ENCODE data around the gene CSKMT.
A peak's percentile ranks its signal among the peaks of the same experiment; 100 is the strongest.

The CSKMT gene

DNA sequence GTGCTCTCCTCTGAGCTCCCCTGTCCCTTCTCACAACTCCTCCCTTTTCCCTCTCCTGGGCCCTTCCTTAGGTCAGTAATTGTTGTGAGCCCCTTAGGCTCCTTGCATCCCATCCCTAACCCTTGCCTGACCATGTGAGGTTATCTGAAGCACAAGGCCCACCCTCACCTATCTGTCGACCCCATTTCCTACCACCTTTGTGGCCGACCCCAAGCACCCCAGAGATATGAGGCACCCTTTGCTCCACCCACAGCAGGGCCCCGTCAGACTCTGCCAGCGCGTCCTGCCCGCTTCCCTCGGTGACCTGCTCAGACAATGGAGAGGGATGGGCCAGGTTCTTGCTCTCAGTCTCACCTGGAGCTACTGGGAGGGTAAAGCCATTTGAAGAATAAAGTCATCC is 43.7 kb downstream of the CSKMT start:
- H3K9me3 Mint-ChIP-seq, result no peaks in the 10 kb centered on the region
- peak overlapping the region; percentile 91 for H3K27ac Mint-ChIP-seq
- H3K36me3 Mint-ChIP-seq (ENCODE audit: low read depth), result peaks cover 74% of the 10 kb centered on the region
- no peaks in the 10 kb centered on the region for H3K27me3 Mint-ChIP-seq
- intact Hi-C loops (cut with micrococcal nuclease), result loop anchor here (1.0 to 5.0 kb wide), 2 partner anchors 19 to 116 kb away; partner anchors contain the start of genes HNRNPUL2 and TUT1
- peaks cover 60% of the 10 kb centered on the region for H3K4me1 Mint-ChIP-seq (ENCODE audit: low read depth)
- peak overlapping the region; percentile 91 for H3K4me3 Mint-ChIP-seq

- Mint-ChIP-seq H3K4me1 (ENCODE audit: low read depth) (peaks cover 60% of the 10 kb centered on the region), H3K27ac (peak overlapping the region; percentile 91), H3K4me3 (peak overlapping the region; percentile 91), H3K9me3 (no peaks in the 10 kb centered on the region), H3K27me3 (no peaks in the 10 kb centered on the region), H3K36me3 (ENCODE audit: low read depth) (peaks cover 81% of the 10 kb centered on the region)
- intact Hi-C loops (cut with micrococcal nuclease), result loop anchor here (1.0 to 5.0 kb wide), 2 partner anchors 18 to 117 kb away; partner anchors contain the start of genes HNRNPUL2 and TUT1
These were observed 44.3 kb downstream of the CSKMT start for GRCh38 chr11:62709247-62710000.

GRCh38 chr11:62710001-62710345 is 44.9 kb downstream of the CSKMT start:
- peaks cover 60% of the 10 kb centered on the region for H3K4me1 Mint-ChIP-seq (ENCODE audit: low read depth)
- H3K9me3 Mint-ChIP-seq, result no peaks in the 10 kb centered on the region
- peak overlapping the region; percentile 91 for H3K27ac Mint-ChIP-seq
- peaks cover 86% of the 10 kb centered on the region for H3K36me3 Mint-ChIP-seq (ENCODE audit: low read depth)
- intact Hi-C loops (cut with micrococcal nuclease), result no loop called here
- H3K4me3 Mint-ChIP-seq, result peak overlapping the region; percentile 91
- H3K27me3 Mint-ChIP-seq, result no peaks in the 10 kb centered on the region

DNA sequence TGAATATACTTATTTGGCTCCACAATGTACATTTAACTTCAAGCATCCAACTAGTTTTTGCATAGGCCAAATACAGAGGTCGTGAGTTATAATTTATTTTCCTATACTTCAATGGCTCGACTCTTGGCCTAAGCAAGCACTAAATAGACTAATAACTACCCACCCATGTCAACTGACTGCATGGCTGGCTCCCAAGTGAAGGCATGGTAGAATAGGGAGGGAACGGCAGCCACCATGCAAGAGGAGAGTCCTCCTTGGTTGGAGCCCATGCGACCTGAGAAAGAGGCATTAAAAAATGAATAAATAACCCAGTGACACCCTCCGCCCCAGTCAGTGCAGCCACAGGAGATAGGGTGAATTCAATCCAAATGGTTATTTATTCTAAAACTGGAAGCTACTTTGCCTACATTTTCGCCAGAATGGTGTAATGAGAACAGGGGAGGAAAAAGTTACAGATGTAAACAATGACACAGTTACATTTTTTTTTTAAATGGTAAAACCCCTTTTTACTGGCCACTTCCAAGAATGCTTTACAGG is 47.2 kb downstream of the CSKMT start:
- Mint-ChIP-seq H3K4me3 (no peak overlapping the region), H3K27me3 (no peaks in the 10 kb centered on the region), H3K9me3 (no peaks in the 10 kb centered on the region), H3K4me1 (ENCODE audit: low read depth) (peaks cover 54% of the 10 kb centered on the region), H3K36me3 (ENCODE audit: low read depth) (peaks cover 97% of the 10 kb centered on the region), H3K27ac (no peak overlapping the region)
- intact Hi-C loops (cut with micrococcal nuclease), result no loop called here

DNA sequence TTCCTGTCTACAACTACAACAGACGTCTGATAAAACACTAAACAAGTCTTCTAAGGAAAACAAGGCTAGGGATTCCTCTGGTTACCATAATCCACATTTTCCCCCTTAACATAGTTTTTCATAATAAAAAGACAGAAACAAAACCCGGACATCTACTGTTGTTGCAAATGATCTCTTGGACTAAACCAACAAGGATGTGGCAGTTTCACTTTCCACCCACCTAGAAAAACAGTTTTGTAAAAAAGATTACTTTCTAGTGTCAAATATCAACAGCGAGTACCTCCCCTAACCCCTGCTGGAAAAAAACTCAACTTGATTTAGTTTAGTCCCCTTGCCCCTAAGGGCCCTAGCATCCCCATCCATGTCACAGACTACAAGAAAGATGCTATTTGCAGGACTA is 47.7 kb downstream of the CSKMT start:
- peaks cover 97% of the 10 kb centered on the region for H3K36me3 Mint-ChIP-seq (ENCODE audit: low read depth)
- peaks cover 51% of the 10 kb centered on the region for H3K4me1 Mint-ChIP-seq (ENCODE audit: low read depth)
- intact Hi-C loops (cut with micrococcal nuclease), result no loop called here
- H3K4me3 Mint-ChIP-seq, result no peak overlapping the region
- H3K9me3 Mint-ChIP-seq, result no peaks in the 10 kb centered on the region
- no peak overlapping the region for H3K27ac Mint-ChIP-seq
- no peaks in the 10 kb centered on the region for H3K27me3 Mint-ChIP-seq

DNA sequence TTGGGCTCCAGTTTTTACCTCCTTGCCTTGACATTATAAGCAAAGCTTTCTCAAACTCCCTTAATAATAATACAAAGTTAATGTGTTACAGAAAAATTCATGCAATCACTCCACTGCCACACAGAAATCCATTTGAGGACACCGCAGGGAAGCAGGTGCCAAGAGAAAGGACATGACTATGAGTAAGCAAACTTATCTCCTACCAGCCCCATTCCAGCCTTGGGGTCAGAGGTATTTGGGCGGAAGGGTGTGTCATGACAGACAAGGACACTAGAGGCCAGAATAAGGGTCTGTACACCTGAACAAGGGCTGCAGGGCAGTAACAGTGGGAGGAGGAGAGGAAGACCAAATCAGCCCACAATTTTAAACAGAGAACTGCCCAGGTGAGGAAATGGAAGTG is 48.2 kb downstream of the CSKMT start:
- peaks cover 97% of the 10 kb centered on the region for H3K36me3 Mint-ChIP-seq (ENCODE audit: low read depth)
- no peaks in the 10 kb centered on the region for H3K27me3 Mint-ChIP-seq
- no peak overlapping the region for H3K4me3 Mint-ChIP-seq
- H3K4me1 Mint-ChIP-seq (ENCODE audit: low read depth), result peaks cover 50% of the 10 kb centered on the region
- no peaks in the 10 kb centered on the region for H3K9me3 Mint-ChIP-seq
- intact Hi-C loops (cut with micrococcal nuclease), result no loop called here
- no peak overlapping the region for H3K27ac Mint-ChIP-seq

GRCh38 chr11:62715150-62716130 is 50.3 kb downstream of the CSKMT start:
- peaks cover 37% of the 10 kb centered on the region for H3K4me1 Mint-ChIP-seq (ENCODE audit: low read depth)
- H3K4me3 Mint-ChIP-seq, result no peak overlapping the region
- no peaks in the 10 kb centered on the region for H3K27me3 Mint-ChIP-seq
- intact Hi-C loops (cut with micrococcal nuclease), result no loop called here
- H3K9me3 Mint-ChIP-seq, result no peaks in the 10 kb centered on the region
- peaks cover 100% of the 10 kb centered on the region for H3K36me3 Mint-ChIP-seq (ENCODE audit: low read depth)
- peak overlapping the region; percentile 4 for H3K27ac Mint-ChIP-seq

GRCh38 chr11:62716206-62716605 is 51.1 kb downstream of the CSKMT start:
- H3K27me3 Mint-ChIP-seq, result no peaks in the 10 kb centered on the region
- intact Hi-C loops (cut with micrococcal nuclease), result no loop called here
- H3K4me3 Mint-ChIP-seq, result no peak overlapping the region
- peaks cover 37% of the 10 kb centered on the region for H3K4me1 Mint-ChIP-seq (ENCODE audit: low read depth)
- no peaks in the 10 kb centered on the region for H3K9me3 Mint-ChIP-seq
- peaks cover 100% of the 10 kb centered on the region for H3K36me3 Mint-ChIP-seq (ENCODE audit: low read depth)
- no peak overlapping the region for H3K27ac Mint-ChIP-seq

DNA sequence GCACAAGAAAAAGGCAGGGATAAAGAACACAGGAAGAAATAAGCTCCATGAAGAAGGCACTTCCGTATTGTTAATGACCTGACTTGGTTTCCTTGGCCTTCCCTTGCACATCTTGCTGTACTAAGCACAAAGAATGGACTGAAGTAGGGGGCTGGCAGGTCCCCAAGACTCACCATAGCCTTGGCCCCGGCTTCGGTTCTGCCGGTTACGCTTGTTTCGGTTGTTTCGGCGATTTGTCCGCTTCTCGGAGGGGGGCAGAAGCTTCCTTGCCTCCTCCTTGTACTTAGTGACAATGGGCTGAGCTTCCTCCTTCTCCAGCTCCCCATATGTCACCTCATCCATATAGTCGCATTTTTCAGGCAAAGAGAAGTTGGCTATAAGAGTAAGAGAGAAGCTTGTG is 51.7 kb downstream of the CSKMT start:
- no peak overlapping the region for H3K27ac Mint-ChIP-seq
- H3K36me3 Mint-ChIP-seq (ENCODE audit: low read depth), result peaks cover 100% of the 10 kb centered on the region
- intact Hi-C loops (cut with micrococcal nuclease), result no loop called here
- H3K4me1 Mint-ChIP-seq (ENCODE audit: low read depth), result peaks cover 37% of the 10 kb centered on the region
- no peak overlapping the region for H3K4me3 Mint-ChIP-seq
- no peaks in the 10 kb centered on the region for H3K27me3 Mint-ChIP-seq
- H3K9me3 Mint-ChIP-seq, result no peaks in the 10 kb centered on the region
